ENCODE data around the gene FGFR2.

The FGFR2 gene

GRCh38 chr10:121485436-121486139 lies 112.7 kb downstream of the FGFR2 start:
- H3K4me1 ChIP-seq (ENCODE audit: control insufficient read depth, insufficient read depth, low read length) = no peaks in the 10 kb centered on the region
- no peaks in the 10 kb centered on the region for H3K27me3 ChIP-seq (ENCODE audit: control insufficient read depth, insufficient read depth, low read length)
- H3K36me3 ChIP-seq (ENCODE audit: control insufficient read depth, insufficient read depth, low read length) = peaks cover 91% of the 10 kb centered on the region
- H3K27ac ChIP-seq (ENCODE audit: low read depth, low read length) = no peak overlapping the region
- H3K4me3 ChIP-seq (ENCODE audit: low read depth, low read length) = no peak overlapping the region
- no peaks in the 10 kb centered on the region for H3K9me3 ChIP-seq (ENCODE audit: control insufficient read depth, insufficient read depth, low read length)
- no peak overlapping the region for H3K9ac ChIP-seq (ENCODE audit: low read depth, low read length)

GRCh38 chr10:121484816-121485215 lies 113.4 kb downstream of the FGFR2 start:
- H3K27me3 ChIP-seq (ENCODE audit: control insufficient read depth, insufficient read depth, low read length) = no peaks in the 10 kb centered on the region
- H3K9ac ChIP-seq (ENCODE audit: low read depth, low read length) = no peak overlapping the region
- H3K4me1 ChIP-seq (ENCODE audit: control insufficient read depth, insufficient read depth, low read length) = no peaks in the 10 kb centered on the region
- no peak overlapping the region for H3K27ac ChIP-seq (ENCODE audit: low read depth, low read length)
- H3K9me3 ChIP-seq (ENCODE audit: control insufficient read depth, insufficient read depth, low read length) = no peaks in the 10 kb centered on the region
- peaks cover 93% of the 10 kb centered on the region for H3K36me3 ChIP-seq (ENCODE audit: control insufficient read depth, insufficient read depth, low read length)
- no peak overlapping the region for H3K4me3 ChIP-seq (ENCODE audit: low read depth, low read length)

GRCh38 chr10:121484401-121484800 lies 113.8 kb downstream of the FGFR2 start:
- Histone ChIP-seq H3K27me3 (ENCODE audit: control insufficient read depth, insufficient read depth, low read length) (no peaks in the 10 kb centered on the region), H3K4me3 (ENCODE audit: low read depth, low read length) (no peak overlapping the region), H3K9me3 (ENCODE audit: control insufficient read depth, insufficient read depth, low read length) (no peaks in the 10 kb centered on the region), H3K9ac (ENCODE audit: low read depth, low read length) (no peak overlapping the region), H3K4me1 (ENCODE audit: control insufficient read depth, insufficient read depth, low read length) (no peaks in the 10 kb centered on the region), H3K36me3 (ENCODE audit: control insufficient read depth, insufficient read depth, low read length) (peaks cover 94% of the 10 kb centered on the region), H3K27ac (ENCODE audit: low read depth, low read length) (no peak overlapping the region)

- Histone ChIP-seq H3K4me1 (ENCODE audit: control insufficient read depth, insufficient read depth, low read length) (no peaks in the 10 kb centered on the region), H3K36me3 (ENCODE audit: control insufficient read depth, insufficient read depth, low read length) (peaks cover 87% of the 10 kb centered on the region), H3K9ac (ENCODE audit: low read depth, low read length) (no peak overlapping the region), H3K27ac (ENCODE audit: low read depth, low read length) (no peak overlapping the region), H3K9me3 (ENCODE audit: control insufficient read depth, insufficient read depth, low read length) (no peaks in the 10 kb centered on the region), H3K27me3 (ENCODE audit: control insufficient read depth, insufficient read depth, low read length) (no peaks in the 10 kb centered on the region), H3K4me3 (ENCODE audit: low read depth, low read length) (no peak overlapping the region)
Measured at GRCh38 chr10:121481180-121481579, 117.1 kb downstream of the FGFR2 start.

- H3K9ac ChIP-seq (ENCODE audit: low read depth, low read length) = no peak overlapping the region
- no peaks in the 10 kb centered on the region for H3K27me3 ChIP-seq (ENCODE audit: control insufficient read depth, insufficient read depth, low read length)
- H3K27ac ChIP-seq (ENCODE audit: low read depth, low read length) = no peak overlapping the region
- peaks cover 60% of the 10 kb centered on the region for H3K36me3 ChIP-seq (ENCODE audit: control insufficient read depth, insufficient read depth, low read length)
- no peaks in the 10 kb centered on the region for H3K9me3 ChIP-seq (ENCODE audit: control insufficient read depth, insufficient read depth, low read length)
- no peaks in the 10 kb centered on the region for H3K4me1 ChIP-seq (ENCODE audit: control insufficient read depth, insufficient read depth, low read length)
- no peak overlapping the region for H3K4me3 ChIP-seq (ENCODE audit: low read depth, low read length)
Measured at GRCh38 chr10:121478556-121478955, 119.7 kb downstream of the FGFR2 start.

GRCh38 chr10:121469797-121470606 lies 128.2 kb downstream of the FGFR2 start:
- H3K27ac ChIP-seq (ENCODE audit: low read depth, low read length) = no peak overlapping the region
- no peaks in the 10 kb centered on the region for H3K36me3 ChIP-seq (ENCODE audit: control insufficient read depth, insufficient read depth, low read length)
- H3K9ac ChIP-seq (ENCODE audit: low read depth, low read length) = no peak overlapping the region
- no peak overlapping the region for H3K4me3 ChIP-seq (ENCODE audit: low read depth, low read length)
- no peaks in the 10 kb centered on the region for H3K4me1 ChIP-seq (ENCODE audit: control insufficient read depth, insufficient read depth, low read length)
- H3K27me3 ChIP-seq (ENCODE audit: control insufficient read depth, insufficient read depth, low read length) = no peaks in the 10 kb centered on the region
- H3K9me3 ChIP-seq (ENCODE audit: control insufficient read depth, insufficient read depth, low read length) = no peaks in the 10 kb centered on the region

GRCh38 chr10:121468726-121469125 lies 129.5 kb downstream of the FGFR2 start:
- Histone ChIP-seq H3K27ac (ENCODE audit: low read depth, low read length) (no peak overlapping the region), H3K27me3 (ENCODE audit: control insufficient read depth, insufficient read depth, low read length) (no peaks in the 10 kb centered on the region), H3K36me3 (ENCODE audit: control insufficient read depth, insufficient read depth, low read length) (no peaks in the 10 kb centered on the region), H3K4me3 (ENCODE audit: low read depth, low read length) (no peak overlapping the region), H3K4me1 (ENCODE audit: control insufficient read depth, insufficient read depth, low read length) (peaks cover 5% of the 10 kb centered on the region), H3K9me3 (ENCODE audit: control insufficient read depth, insufficient read depth, low read length) (no peaks in the 10 kb centered on the region), H3K9ac (ENCODE audit: low read depth, low read length) (no peak overlapping the region)

GRCh38 chr10:121466424-121466823 lies 131.8 kb downstream of the FGFR2 start:
- no peak overlapping the region for H3K4me3 ChIP-seq (ENCODE audit: low read depth, low read length)
- no peak overlapping the region for H3K27ac ChIP-seq (ENCODE audit: low read depth, low read length)
- no peaks in the 10 kb centered on the region for H3K27me3 ChIP-seq (ENCODE audit: control insufficient read depth, insufficient read depth, low read length)
- H3K9ac ChIP-seq (ENCODE audit: low read depth, low read length) = no peak overlapping the region
- no peaks in the 10 kb centered on the region for H3K9me3 ChIP-seq (ENCODE audit: control insufficient read depth, insufficient read depth, low read length)
- H3K36me3 ChIP-seq (ENCODE audit: control insufficient read depth, insufficient read depth, low read length) = no peaks in the 10 kb centered on the region
- peaks cover 6% of the 10 kb centered on the region for H3K4me1 ChIP-seq (ENCODE audit: control insufficient read depth, insufficient read depth, low read length)

- H3K9ac ChIP-seq (ENCODE audit: low read depth, low read length) = no peak overlapping the region
- H3K36me3 ChIP-seq (ENCODE audit: control insufficient read depth, insufficient read depth, low read length) = no peaks in the 10 kb centered on the region
- no peaks in the 10 kb centered on the region for H3K27me3 ChIP-seq (ENCODE audit: control insufficient read depth, insufficient read depth, low read length)
- no peak overlapping the region for H3K27ac ChIP-seq (ENCODE audit: low read depth, low read length)
- H3K9me3 ChIP-seq (ENCODE audit: control insufficient read depth, insufficient read depth, low read length) = no peaks in the 10 kb centered on the region
- no peak overlapping the region for H3K4me3 ChIP-seq (ENCODE audit: low read depth, low read length)
- peaks cover 9% of the 10 kb centered on the region for H3K4me1 ChIP-seq (ENCODE audit: control insufficient read depth, insufficient read depth, low read length)
Measured at GRCh38 chr10:121465215-121465614, 133.0 kb downstream of the FGFR2 start.

- no peaks in the 10 kb centered on the region for H3K27me3 ChIP-seq (ENCODE audit: control insufficient read depth, insufficient read depth, low read length)
- H3K4me1 ChIP-seq (ENCODE audit: control insufficient read depth, insufficient read depth, low read length) = peaks cover 16% of the 10 kb centered on the region
- no peak overlapping the region for H3K4me3 ChIP-seq (ENCODE audit: low read depth, low read length)
- no peak overlapping the region for H3K9ac ChIP-seq (ENCODE audit: low read depth, low read length)
- H3K27ac ChIP-seq (ENCODE audit: low read depth, low read length) = no peak overlapping the region
- H3K9me3 ChIP-seq (ENCODE audit: control insufficient read depth, insufficient read depth, low read length) = no peaks in the 10 kb centered on the region
- no peaks in the 10 kb centered on the region for H3K36me3 ChIP-seq (ENCODE audit: control insufficient read depth, insufficient read depth, low read length)
Measured at GRCh38 chr10:121464517-121464916, 133.7 kb downstream of the FGFR2 start.

GRCh38 chr10:121462955-121463354 lies 135.3 kb downstream of the FGFR2 start:
- Histone ChIP-seq H3K4me3 (ENCODE audit: low read depth, low read length) (no peak overlapping the region), H3K36me3 (ENCODE audit: control insufficient read depth, insufficient read depth, low read length) (no peaks in the 10 kb centered on the region), H3K4me1 (ENCODE audit: control insufficient read depth, insufficient read depth, low read length) (peaks cover 22% of the 10 kb centered on the region), H3K9me3 (ENCODE audit: control insufficient read depth, insufficient read depth, low read length) (no peaks in the 10 kb centered on the region), H3K27ac (ENCODE audit: low read depth, low read length) (no peak overlapping the region), H3K9ac (ENCODE audit: low read depth, low read length) (no peak overlapping the region), H3K27me3 (ENCODE audit: control insufficient read depth, insufficient read depth, low read length) (no peaks in the 10 kb centered on the region)

Data from HUES48 (cell line).